MM.1S (cell line): ENCODE measurements around the gene OLFM1.

Source experiments
- DNase-seq: peaks from one replicate; pipeline ENCODE4 v3.0.0-alpha.2; 2015
- H2AFZ ChIP-seq: fragments of 300-600 bp; sonication (generic); 2 replicates; pipeline ENCODE4 v1.6.0; 2016; ENCODE audit warnings: antibody characterized with exemption, low read length
- H3F3A ChIP-seq: fragments of 300-600 bp; sonication (generic); 2 replicates; pipeline ENCODE4 v1.6.1; 2016; ENCODE audit warnings: mild to moderate bottlenecking, antibody characterized with exemption, low read length, moderate library complexity, mixed read lengths; ENCODE audit not compliant: insufficient read depth
- H3K27ac ChIP-seq: fragments of 300-600 bp; sonication (generic); 2 replicates; pipeline ENCODE4 v1.5.1; 2016; ENCODE audit warnings: mild to moderate bottlenecking, low read length
- H3K27me3 ChIP-seq: fragments of 300-600 bp; sonication (generic); replicated peaks from 2 replicates; pipeline ENCODE4 v1.6.0; 2016; ENCODE audit warnings: low read length; ENCODE audit not compliant: insufficient read depth
- H3K36me3 ChIP-seq: fragments of 300-600 bp; sonication (generic); replicated peaks from 2 replicates; pipeline ENCODE4 v1.6.1; 2016; ENCODE audit warnings: mild to moderate bottlenecking, low read length, mixed read lengths; ENCODE audit not compliant: insufficient read depth
- H3K4me1 ChIP-seq: fragments of 300-600 bp; sonication (generic); 2 replicates; pipeline ENCODE4 v1.6.1; 2016; ENCODE audit warnings: low read length, mixed read lengths
- H3K4me2 ChIP-seq: fragments of 300-600 bp; sonication (generic); 2 replicates; pipeline ENCODE4 v1.6.0; 2016; ENCODE audit warnings: low read depth, low read length
- H3K4me3 ChIP-seq: fragments of 300-600 bp; sonication (generic); 2 replicates; pipeline ENCODE4 v1.5.1; 2016; ENCODE audit warnings: low read length, mixed read lengths
- H3K79me2 ChIP-seq: fragments of 300-600 bp; sonication (generic); 2 replicates; pipeline ENCODE4 v1.6.1; 2016; ENCODE audit warnings: mixed run types, low read length, mixed read lengths
- H3K9ac ChIP-seq: fragments of 300-600 bp; sonication (generic); 2 replicates; pipeline ENCODE4 v1.6.1; 2016; ENCODE audit warnings: low read length, mixed read lengths
- H3K9me2 ChIP-seq: fragments of 300-600 bp; sonication (generic); replicated peaks from 2 replicates; pipeline ENCODE4 v1.6.1; 2016; ENCODE audit warnings: mild to moderate bottlenecking, low read length, mixed read lengths; ENCODE audit not compliant: insufficient read depth
- H3K9me3 ChIP-seq: fragments of 300-600 bp; sonication (generic); replicated peaks from 2 replicates; pipeline ENCODE4 v1.6.1; 2016; ENCODE audit warnings: mild to moderate bottlenecking, low read length, mixed read lengths; ENCODE audit not compliant: insufficient read depth
- H4K20me1 ChIP-seq: fragments of 300-600 bp; sonication (generic); 2 replicates; pipeline ENCODE4 v1.6.1; 2016; ENCODE audit warnings: mild to moderate bottlenecking, low read length, moderate library complexity, mixed read lengths; ENCODE audit not compliant: insufficient read depth
- CTCF ChIP-seq: fragments of 300-600 bp; sonication (generic); IDR thresholded peaks from 2 replicates; pipeline ENCODE4 v1.5.1; 2016; ENCODE audit warnings: antibody characterized with exemption, low read length, mixed read lengths
- EZH2 ChIP-seq: fragments of 300-600 bp; sonication (generic); optimal IDR thresholded peaks from 2 replicates; pipeline ENCODE3; 2017; ENCODE audit warnings: low read depth, mild to moderate bottlenecking, antibody characterized with exemption, low read length, mixed read lengths
- EZH2phosphoT487 ChIP-seq: fragments of 300-600 bp; sonication (generic); IDR thresholded peaks from 2 replicates; pipeline ENCODE4 v1.6.1; 2018; ENCODE audit warnings: antibody characterized with exemption, low read length

The OLFM1 gene

DNA sequence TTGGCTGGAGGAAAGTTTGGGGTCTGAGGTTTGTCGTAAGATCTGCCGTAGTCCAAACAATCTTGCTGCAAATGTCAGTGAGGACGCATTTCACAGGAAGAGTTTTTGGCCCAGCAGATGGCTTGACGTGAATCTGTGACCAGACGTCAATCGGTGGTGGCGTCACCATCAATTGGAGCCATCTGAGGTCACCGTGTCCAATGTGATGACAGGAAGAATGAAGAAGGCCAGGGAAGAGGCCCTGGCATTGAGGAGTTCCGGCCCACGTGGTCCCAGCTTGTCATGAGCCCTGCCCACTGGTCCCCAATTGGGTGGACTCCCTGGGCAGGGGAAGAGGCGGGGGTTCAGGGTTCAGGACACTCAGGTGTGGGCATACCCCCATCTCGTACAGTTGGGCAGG is 79.9 kb downstream of the OLFM1 start:
- Histone ChIP-seq H2AFZ (no peak overlapping the region), H3K4me3 (no peak overlapping the region), H4K20me1 (no peaks in the 10 kb centered on the region), H3K9me2 (no peaks in the 10 kb centered on the region), H3K27me3 (peaks cover 92% of the 10 kb centered on the region), H3K9ac (no peak overlapping the region), H3K9me3 (no peaks in the 10 kb centered on the region), H3F3A (no peaks in the 10 kb centered on the region), H3K4me1 (no peaks in the 10 kb centered on the region), H3K79me2 (no peaks in the 10 kb centered on the region), H3K27ac (no peak overlapping the region), H3K36me3 (no peaks in the 10 kb centered on the region), H3K4me2 (no peak overlapping the region)
- TF ChIP-seq EZH2phosphoT487 (no peak), CTCF (no peak), EZH2 (no peak)
- DNase-seq, result no peak

GRCh38 chr9:135167849-135168655 is 80.6 kb downstream of the OLFM1 start:
- Histone ChIP-seq H3K9me2 (no peaks in the 10 kb centered on the region), H3K4me1 (no peaks in the 10 kb centered on the region), H3K9ac (no peak overlapping the region), H3K36me3 (no peaks in the 10 kb centered on the region), H3K27ac (no peak overlapping the region), H2AFZ (no peak overlapping the region), H3K79me2 (no peaks in the 10 kb centered on the region), H3F3A (no peaks in the 10 kb centered on the region), H4K20me1 (no peaks in the 10 kb centered on the region), H3K9me3 (no peaks in the 10 kb centered on the region), H3K4me3 (no peak overlapping the region), H3K27me3 (peaks cover 93% of the 10 kb centered on the region), H3K4me2 (no peak overlapping the region)
- no peak for DNase-seq
- TF ChIP-seq CTCF, result no peak
- peak; percentile 32 for TF ChIP-seq EZH2

DNA sequence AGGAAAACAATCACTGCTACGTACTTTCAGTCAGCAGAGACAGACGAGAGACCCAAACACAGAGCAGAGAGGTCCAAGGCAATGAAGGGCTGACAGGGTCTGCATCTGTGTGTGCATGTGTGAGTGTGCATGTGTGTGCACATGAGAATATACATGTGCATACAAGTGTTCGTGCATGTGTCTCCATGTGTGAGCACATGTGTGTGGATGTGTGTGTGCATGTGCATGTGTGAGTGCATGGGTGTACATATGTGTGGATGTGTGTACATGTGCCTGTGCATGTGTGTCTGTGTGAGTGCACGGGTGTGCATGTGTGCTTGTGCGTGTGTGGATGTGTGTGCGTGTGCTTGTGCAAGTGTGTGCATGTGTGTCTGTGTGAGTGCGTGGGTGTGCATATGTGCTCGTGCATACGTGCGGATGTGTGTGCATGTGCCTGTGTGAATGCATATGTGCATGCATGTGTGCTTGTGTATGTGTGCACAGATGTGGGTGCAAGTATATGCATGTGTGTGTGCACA is 82.3 kb downstream of the OLFM1 start:
- Histone ChIP-seq H3K4me3 (no peak overlapping the region), H3K4me1 (no peaks in the 10 kb centered on the region), H2AFZ (no peak overlapping the region), H3K27me3 (peaks cover 93% of the 10 kb centered on the region), H4K20me1 (no peaks in the 10 kb centered on the region), H3K9me3 (no peaks in the 10 kb centered on the region), H3F3A (no peaks in the 10 kb centered on the region), H3K27ac (no peak overlapping the region), H3K9me2 (no peaks in the 10 kb centered on the region), H3K36me3 (no peaks in the 10 kb centered on the region), H3K79me2 (no peaks in the 10 kb centered on the region), H3K4me2 (no peak overlapping the region), H3K9ac (no peak overlapping the region)
- TF ChIP-seq EZH2, result no peak
- DNase-seq, result no peak

DNA sequence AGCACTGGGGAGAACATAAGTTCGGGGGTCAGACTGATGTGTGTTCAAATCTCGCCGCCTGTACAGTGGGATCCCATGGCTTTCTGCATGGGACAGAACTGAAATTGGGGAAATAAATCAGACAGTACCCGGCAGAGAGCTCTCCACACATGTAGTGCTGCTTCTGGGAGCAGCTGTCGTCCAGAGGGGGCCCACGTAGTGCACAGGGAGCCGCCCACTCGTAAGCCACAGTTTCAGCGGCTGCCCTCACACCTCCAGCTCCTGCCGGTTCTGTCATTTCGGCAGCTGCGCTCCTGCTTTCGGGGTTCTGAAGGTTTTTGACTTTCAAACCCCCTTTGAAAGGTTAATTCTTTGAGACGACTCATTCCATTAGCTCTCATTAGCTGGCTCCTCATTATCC is 83.1 kb downstream of the OLFM1 start:
- Histone ChIP-seq H3K27me3 (peaks cover 93% of the 10 kb centered on the region), H3K4me2 (no peak overlapping the region), H3K4me3 (no peak overlapping the region)

More for the DNA sequence above, 83.1 kb downstream of the OLFM1 start:
- Histone ChIP-seq H3F3A (no peaks in the 10 kb centered on the region), H3K9me3 (no peaks in the 10 kb centered on the region), H3K27ac (no peak overlapping the region), H3K9ac (no peak overlapping the region), H3K9me2 (no peaks in the 10 kb centered on the region), H4K20me1 (no peaks in the 10 kb centered on the region), H3K36me3 (no peaks in the 10 kb centered on the region), H3K79me2 (no peaks in the 10 kb centered on the region), H3K4me1 (no peaks in the 10 kb centered on the region), H2AFZ (no peak overlapping the region)
- no peak for DNase-seq
- TF ChIP-seq EZH2, result no peak
- no peak for TF ChIP-seq EZH2phosphoT487
- TF ChIP-seq CTCF, result no peak
